ENCODE data around the gene PCDH9.

- TF ChIP-seq CTCF (IDR thresholded peaks at IDR 0.05) (no peak), POLR2A (IDR thresholded peaks at IDR 0.05) (no peak)
Observed at GRCh38 chr13:67023130-67023876, 206.8 kb downstream of the PCDH9 start.

Measured in right lobe of liver (tissue), 4 donors.